Uterus (tissue), 2 donors: ENCODE measurements around the gene MS4A4E.

Experiments used
- CTCF ChIP-seq, 4 experiments: fragments of 200-600 bp in 2 of 4; fragments of 450-650 bp in 2 of 4; sonication (generic) in 2 of 4; IDR thresholded peaks; one replicate each; pipeline ENCODE4 v1.5.1; 2016 to 2019; ENCODE audit warnings: antibody characterized with exemption in 4 of 4, mild to moderate bottlenecking in 2 of 4, moderate library complexity in 1 of 4
- POLR2A ChIP-seq, 2 donors: fragments of 450-650 bp; IDR thresholded peaks; one replicate each; pipeline ENCODE4 v1.6.1; 2016; ENCODE audit warnings: antibody characterized with exemption in 2 of 2, mild to moderate bottlenecking in 1 of 2, moderate library complexity in 1 of 2

- TF ChIP-seq CTCF (IDR thresholded peaks at IDR 0.05) (no peak), POLR2A (IDR thresholded peaks at IDR 0.05) (no peak)
Observed at GRCh38 chr11:60242740-60243239, at the start of gene MS4A4E.
